HG03064 (cell line): ENCODE data around the gene IL13RA1.
"Not testable (repeated sequence)": the region's sequence is repeated elsewhere in the genome, so short reads cannot be mapped to it uniquely, and the experiment has no call there.

Experiments used
- ATAC-seq: cut with Tn5 transposase; IDR thresholded peaks from one replicate; pipeline ENCODE4 v1.9.1; 2021; ENCODE audit warnings: low read depth; ENCODE audit not compliant: unreplicated experiment

Gene IL13RA1

DNA sequence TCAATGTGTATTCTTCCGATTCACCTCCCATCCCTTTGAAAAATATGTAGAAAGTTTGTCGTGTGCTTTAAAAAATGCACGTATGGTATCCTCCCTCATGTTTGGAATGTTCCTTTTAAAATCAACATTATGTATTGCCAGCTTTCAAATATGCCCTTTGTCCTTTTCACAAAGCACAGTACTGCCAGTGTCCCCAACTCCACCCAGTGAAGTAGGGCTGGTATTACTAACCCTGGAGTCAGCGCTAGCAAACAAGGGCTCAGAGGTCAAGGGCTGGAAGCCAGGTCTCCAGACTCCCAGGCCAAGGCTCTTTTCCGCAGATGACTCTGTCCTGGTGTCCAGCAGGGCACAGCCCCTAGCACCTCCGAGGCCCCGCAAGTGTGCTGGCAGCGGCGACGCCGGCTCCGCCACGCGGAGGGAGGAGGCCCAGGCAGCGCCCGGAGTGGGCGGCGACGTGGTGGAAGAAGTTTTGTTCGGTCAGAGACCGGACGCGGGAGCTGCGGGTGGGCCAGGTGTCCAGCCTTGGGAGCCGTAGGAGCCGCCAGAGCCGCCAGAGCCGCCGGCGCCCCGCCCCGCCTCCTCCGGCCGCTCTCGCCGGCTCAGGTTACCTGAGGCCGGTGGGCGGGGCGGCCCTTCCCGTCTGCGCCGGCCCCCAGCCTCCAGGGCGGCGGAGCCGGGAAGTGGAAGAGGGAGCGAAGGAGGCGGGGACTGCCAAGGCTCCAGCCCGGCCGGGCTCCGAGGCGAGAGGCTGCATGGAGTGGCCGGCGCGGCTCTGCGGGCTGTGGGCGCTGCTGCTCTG, at the start of gene IL13RA1:
TSS of gene IL13RA1 (plus strand) at position 720 of the 799 bp plus-strand sequence. CDS start at position 753, 33 bp downstream.
- no peak for ATAC-seq

- ATAC-seq: no peak
These were observed 48.1 kb upstream of the IL13RA1 start for GRCh38 chrX:118679290-118679689.

GRCh38 chrX:118682258-118683014, 45.0 kb upstream of the IL13RA1 start:
- no peak for ATAC-seq

- ATAC-seq: no peak
These were observed 42.0 kb upstream of the IL13RA1 start for GRCh38 chrX:118685393-118685792.

DNA sequence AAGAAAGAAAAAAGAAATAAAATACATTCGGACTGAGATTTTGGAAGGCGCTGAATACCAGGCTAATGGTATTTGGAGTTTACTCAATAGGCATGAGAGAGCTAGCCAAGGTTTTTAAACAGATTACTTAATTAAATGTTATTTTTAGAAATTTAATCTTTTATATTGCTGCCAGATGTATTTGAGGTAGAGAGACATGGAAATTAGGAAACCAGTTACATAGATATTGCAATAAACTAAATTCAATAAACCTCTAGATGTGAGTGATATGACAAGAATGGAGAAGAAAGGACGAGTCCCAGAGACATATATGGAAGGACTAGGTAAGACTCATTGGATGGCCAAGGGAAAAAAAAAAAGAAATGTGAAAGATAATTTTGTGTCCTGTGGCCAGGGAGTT, 38.5 kb upstream of the IL13RA1 start:
- ATAC-seq: no peak

DNA sequence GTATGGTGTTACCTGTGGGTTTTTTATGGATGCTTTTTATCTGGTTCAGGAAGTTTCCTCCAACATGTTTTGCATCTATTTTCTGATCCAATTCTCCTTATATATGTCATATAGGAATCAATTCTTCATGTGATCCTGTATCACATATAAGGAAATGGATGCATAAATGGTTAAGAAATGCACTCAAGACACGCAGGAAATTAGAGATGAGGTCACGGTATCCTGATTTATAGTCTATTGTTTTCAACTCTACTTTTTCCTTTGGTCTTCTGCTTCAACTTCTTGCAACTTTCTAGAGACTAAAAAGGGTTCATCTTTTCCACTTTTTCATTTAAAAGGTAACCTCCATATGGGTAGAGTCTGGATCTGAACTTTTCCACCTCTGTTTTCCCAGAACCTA, 33.6 kb upstream of the IL13RA1 start:
- ATAC-seq: no peak

- no peak for ATAC-seq
These were observed 32.8 kb upstream of the IL13RA1 start for GRCh38 chrX:118694638-118695037.

GRCh38 chrX:118698516-118699170, 28.8 kb upstream of the IL13RA1 start:
- ATAC-seq: no peak

- ATAC-seq: no peak
These were observed 24.7 kb upstream of the IL13RA1 start for GRCh38 chrX:118702741-118703140.

GRCh38 chrX:118706681-118707080, 20.7 kb upstream of the IL13RA1 start:
- no peak for ATAC-seq

DNA sequence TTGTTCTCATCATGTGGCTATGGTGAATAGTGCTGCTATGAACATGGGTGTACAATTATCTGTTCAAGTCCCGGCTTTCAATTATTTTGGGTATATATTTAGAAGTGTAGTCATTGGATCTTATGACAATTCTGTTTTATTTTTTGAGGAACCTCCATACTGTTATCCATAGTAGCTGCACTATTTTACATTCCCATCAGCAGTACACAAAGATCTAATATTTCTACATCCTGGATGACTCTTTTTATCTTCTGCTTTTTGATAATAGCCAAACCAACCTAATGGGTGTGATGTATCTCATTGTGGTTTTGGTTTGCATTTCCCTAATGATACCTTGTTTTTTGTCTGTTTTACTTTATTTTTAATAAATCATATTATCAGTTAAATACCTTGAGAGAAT, 12.9 kb upstream of the IL13RA1 start:
- ATAC-seq: no peak

DNA sequence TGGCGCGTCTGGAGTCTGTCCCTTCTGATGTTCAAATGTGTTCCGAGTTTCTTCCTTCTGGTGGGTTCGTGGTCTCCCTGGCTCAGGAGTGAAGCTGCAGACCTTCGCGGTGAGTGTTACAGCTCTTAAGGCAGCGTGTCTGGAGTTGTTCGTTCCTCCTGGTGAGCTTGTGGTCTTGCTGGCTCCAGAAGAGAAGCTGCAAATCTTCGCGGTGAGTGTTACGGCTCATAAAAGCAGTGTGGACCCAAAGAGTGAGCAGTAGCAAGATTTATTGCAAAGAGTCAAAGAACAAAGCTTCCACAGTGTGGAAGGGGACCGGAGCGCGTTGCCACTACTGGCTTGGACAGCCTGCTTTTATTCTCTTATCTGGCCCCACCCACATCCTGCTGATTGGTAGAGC, 11.5 kb upstream of the IL13RA1 start:
- ATAC-seq: not testable (repeated sequence)

DNA sequence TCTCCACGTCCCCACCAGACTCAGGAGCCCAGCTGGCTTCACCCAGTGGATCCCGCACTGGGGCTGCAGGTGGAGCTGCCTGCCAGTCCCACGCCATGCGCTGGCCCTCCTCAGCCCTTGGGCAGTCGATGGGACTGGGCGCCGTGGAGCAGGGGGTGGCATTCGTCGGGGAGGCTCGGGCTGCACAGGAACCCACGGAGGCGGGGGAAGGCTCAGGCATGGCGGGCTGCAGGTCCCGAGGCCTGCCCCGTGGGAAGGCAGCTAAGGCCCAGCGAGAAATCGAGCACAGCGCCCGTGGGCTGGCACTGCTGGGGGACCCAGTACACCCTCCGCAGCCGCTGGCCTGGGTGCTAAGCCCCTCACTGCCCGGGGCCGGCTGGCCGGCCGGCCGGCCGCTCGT, 10.6 kb upstream of the IL13RA1 start:
- ATAC-seq: not testable (repeated sequence)

- no peak for ATAC-seq
These were observed 9.6 kb upstream of the IL13RA1 start for GRCh38 chrX:118717678-118718391.

- ATAC-seq: no peak
These were observed 8.7 kb upstream of the IL13RA1 start for GRCh38 chrX:118718737-118719136.

- no peak for ATAC-seq
These were observed 7.2 kb upstream of the IL13RA1 start for GRCh38 chrX:118720058-118720707.

DNA sequence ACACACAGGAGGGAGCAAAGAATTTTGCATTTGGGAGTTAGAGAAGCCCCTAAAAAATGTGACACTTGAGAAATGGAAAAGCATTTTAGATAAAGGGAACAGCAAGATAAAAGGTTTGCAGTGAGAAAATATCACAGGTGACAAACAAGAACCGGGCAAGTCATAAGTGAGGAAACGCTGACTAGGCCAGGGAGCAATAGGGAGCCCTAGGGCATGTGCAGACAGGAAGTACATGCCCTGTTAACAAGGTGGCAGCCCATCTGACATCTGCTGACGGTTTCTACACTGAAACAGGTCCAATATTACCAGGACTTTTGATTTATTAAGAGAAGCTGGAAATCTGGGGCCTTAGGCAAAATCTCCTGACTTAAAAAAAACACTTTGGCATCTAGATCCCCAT, 4.0 kb upstream of the IL13RA1 start:
- ATAC-seq: no peak

- no peak for ATAC-seq
These were observed 3.0 kb upstream of the IL13RA1 start for GRCh38 chrX:118724365-118724764.

DNA sequence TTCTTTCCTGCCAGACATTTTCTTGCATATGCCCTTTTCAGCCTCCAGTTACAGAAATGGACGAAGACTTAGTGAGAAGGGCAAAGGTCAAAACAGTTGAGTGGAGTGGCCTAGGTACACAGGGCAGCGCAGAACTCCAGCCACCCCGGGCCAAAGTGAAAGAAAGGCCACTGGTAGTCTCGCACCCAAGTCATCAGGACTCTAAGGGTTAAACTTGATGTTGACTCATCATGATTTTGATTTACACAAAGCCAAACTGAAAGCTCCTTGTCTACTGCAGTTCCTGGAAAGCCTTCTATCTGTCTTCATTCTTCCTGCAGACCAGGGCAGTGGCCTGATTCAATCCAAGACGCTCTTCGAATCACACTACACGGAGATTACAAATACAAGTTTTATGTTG, 2.6 kb upstream of the IL13RA1 start:
- no peak for ATAC-seq

- ATAC-seq: no peak
These were observed 1.0 kb upstream of the IL13RA1 start for GRCh38 chrX:118726396-118726795.
